Left colon (tissue), 2 donors: ENCODE results near the gene MARCHF10. TPM values are rescaled to one million over a fixed set of nuclear protein-coding genes. Genes with fewer than 3 reads are reported as not detected.

Experiments used
- ATAC-seq: fragments of 200-7000 bp; cut with Tn5 transposase; one replicate; pipeline ENCODE4 v1.9.1; 2020; ENCODE audit warnings: mild to moderate bottlenecking, moderate library complexity
- DNase-seq, 2 donors: peaks; one replicate each; pipeline ENCODE4 v3.0.0-alpha.2; 2020
- intact Hi-C, 2 donors: fragments of 100-400 bp; cut with DNase I in 1 of 2; cut with micrococcal nuclease in 1 of 2; formaldehyde crosslinking; loops; one replicate each; pipeline versions ENCODE4 v1.11.2 to v1.14.0; 2022; cut with DNase I, micrococcal nuclease
- total RNA-seq, 2 donors: library from RNA; stranded (reverse); fragmentation: NEBNext Ultra II Directional; extraction: Animal tissue kit (Norgen Biotek cat#: 25700); gene quantifications; one replicate each; pipeline ENCODE4 v1.2.1, GENCODE V29; 2021
- donor health status: DM: no; HTN: no; CAD: no.
- donor health status: DM: yes; HTN: yes; CAD: no.

Gene MARCHF10
- total RNA-seq, 2 donors from 2014 or later: not detected

- intact Hi-C loops: no loop called here
- ATAC-seq (no peak), DNase-seq (no peak)
These were observed 44.1 kb downstream of the MARCHF10 start for GRCh38 chr17:62763891-62764600.

- ATAC-seq: no peak
- no peak for DNase-seq
- intact Hi-C loops: no loop called here
These were observed 46.2 kb downstream of the MARCHF10 start for GRCh38 chr17:62761884-62762283.

- ATAC-seq (no peak), DNase-seq (no peak)
- intact Hi-C loops: no loop called here
These were observed 47.2 kb downstream of the MARCHF10 start for GRCh38 chr17:62760945-62761267.

- no peak for ATAC-seq
- DNase-seq: no peak
These were observed 47.8 kb downstream of the MARCHF10 start for GRCh38 chr17:62760059-62760944.

GRCh38 chr17:62757500-62757951, 50.6 kb downstream of the MARCHF10 start:
- ATAC-seq (no peak), DNase-seq (no peak)
- intact Hi-C loops: no loop called here

More at GRCh38 chr17:62760059-62760944, 47.8 kb downstream of the MARCHF10 start:
- intact Hi-C loops: no loop called here

GRCh38 chr17:62756198-62756597, 51.9 kb downstream of the MARCHF10 start:
- intact Hi-C loops: no loop called here
- DNase-seq (no peak), ATAC-seq (no peak)

- DNase-seq (no peak), ATAC-seq (no peak)
- intact Hi-C loops: no loop called here
These were observed 52.8 kb downstream of the MARCHF10 start for GRCh38 chr17:62755141-62755851.

GRCh38 chr17:62754631-62755030, 53.5 kb downstream of the MARCHF10 start:
- ATAC-seq (no peak), DNase-seq (no peak)
- intact Hi-C loops: no loop called here

- ATAC-seq (no peak), DNase-seq (no peak)
- intact Hi-C loops: no loop called here
These were observed 54.6 kb downstream of the MARCHF10 start for GRCh38 chr17:62753562-62753961.

- intact Hi-C loops: no loop called here
- no peak for ATAC-seq
- no peak for DNase-seq
These were observed 56.9 kb downstream of the MARCHF10 start for GRCh38 chr17:62751060-62751691.

GRCh38 chr17:62750631-62751051, 57.5 kb downstream of the MARCHF10 start:
- DNase-seq (no peak), ATAC-seq (no peak)
- intact Hi-C loops: no loop called here

GRCh38 chr17:62749926-62750325, 58.2 kb downstream of the MARCHF10 start:
- DNase-seq (no peak), ATAC-seq (no peak)
- intact Hi-C loops: no loop called here

GRCh38 chr17:62746941-62747340, 61.2 kb downstream of the MARCHF10 start:
- ATAC-seq (no peak), DNase-seq (no peak)
- intact Hi-C loops: no loop called here

- ATAC-seq (no peak), DNase-seq (no peak)
- intact Hi-C loops: no loop called here
These were observed 62.3 kb downstream of the MARCHF10 start for GRCh38 chr17:62745806-62746205.

GRCh38 chr17:62744259-62744658, 63.9 kb downstream of the MARCHF10 start:
- no peak for DNase-seq
- intact Hi-C loops: no loop called here
- ATAC-seq: no peak

- intact Hi-C loops: no loop called here
- no peak for ATAC-seq
These were observed 66.8 kb downstream of the MARCHF10 start for GRCh38 chr17:62741290-62741689.

GRCh38 chr17:62739645-62740388, 68.3 kb downstream of the MARCHF10 start:
- DNase-seq (no peak), ATAC-seq (no peak)
- intact Hi-C loops: no loop called here

More at GRCh38 chr17:62741290-62741689, 66.8 kb downstream of the MARCHF10 start:
- DNase-seq: no peak

GRCh38 chr17:62738281-62738680, 69.8 kb downstream of the MARCHF10 start:
- ATAC-seq (no peak), DNase-seq (no peak)
- intact Hi-C loops: no loop called here
